Retinal pigment epithelial cell (primary cell): Measurements from ENCODE around the gene COPG2.
"Not testable (repeated sequence)": the region's sequence is repeated elsewhere in the genome, so short reads cannot be mapped to it uniquely, and the experiment has no call there.

Experiments
- DNase-seq: peaks from one replicate; pipeline ENCODE4 v3.0.0-alpha.2; 2010; ENCODE audit warnings: low read depth
- H3K4me3 ChIP-seq: 2 replicates; pipeline ENCODE4 v1.5.1; 2011; ENCODE audit warnings: mild to moderate bottlenecking, low read length, control low read depth, moderate library complexity
- CTCF ChIP-seq: conservative IDR thresholded peaks from 2 replicates; pipeline ENCODE4 v1.5.1; 2011; ENCODE audit warnings: low read depth, low read length, control low read depth, inconsistent platforms

Gene COPG2

GRCh38 chr7:130700760-130701159 is 32.2 kb upstream of the COPG2 start:
- DNase-seq: no peak
- no peak overlapping the region for H3K4me3 ChIP-seq
- TF ChIP-seq CTCF: no peak

DNA sequence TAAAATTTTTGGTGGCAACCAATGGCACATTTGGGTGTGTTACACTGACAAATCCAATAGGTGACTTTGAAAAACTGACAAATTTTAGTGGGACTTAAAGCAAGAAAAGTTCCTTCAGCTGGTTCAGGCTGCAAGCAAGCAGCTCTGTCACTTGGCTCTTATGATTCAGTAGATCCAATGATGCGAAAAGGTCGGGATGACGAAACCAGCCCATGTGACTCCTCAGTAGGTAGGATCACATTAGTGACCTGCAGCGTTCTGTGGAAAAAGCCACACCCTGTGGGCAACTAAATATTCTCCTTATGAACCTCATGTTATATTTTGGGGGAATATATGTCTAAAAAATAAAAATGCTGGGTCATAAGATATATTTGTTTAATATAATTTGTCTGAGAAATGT is 31.1 kb upstream of the COPG2 start:
- no peak for DNase-seq
- TF ChIP-seq CTCF: no peak
- H3K4me3 ChIP-seq: no peak overlapping the region

- TF ChIP-seq CTCF: no peak
- no peak overlapping the region for H3K4me3 ChIP-seq
- no peak for DNase-seq
These were observed 29.3 kb upstream of the COPG2 start for GRCh38 chr7:130697820-130698219.

GRCh38 chr7:130695840-130696239 is 27.3 kb upstream of the COPG2 start:
- no peak overlapping the region for H3K4me3 ChIP-seq
- DNase-seq: no peak
- peak; percentile 65 for TF ChIP-seq CTCF

DNA sequence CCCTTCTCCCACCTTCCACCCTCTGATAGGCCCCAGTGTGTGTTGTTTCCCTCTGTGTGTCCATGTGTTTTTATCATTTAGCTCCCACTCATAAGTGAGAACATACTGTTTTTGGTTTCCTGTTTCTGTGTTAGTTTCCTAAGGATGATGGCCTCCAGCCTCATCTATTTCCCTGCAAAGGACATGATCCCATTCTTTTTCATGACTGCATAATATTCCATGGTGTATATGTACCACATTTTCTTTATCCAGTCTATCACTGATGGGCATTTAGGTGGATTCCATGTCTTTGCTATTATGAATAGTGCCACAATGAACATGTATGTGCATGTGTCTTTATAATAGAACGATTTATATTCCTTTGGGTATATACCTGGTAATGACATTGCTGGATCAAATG is 23.8 kb upstream of the COPG2 start:
- not testable (repeated sequence) for H3K4me3 ChIP-seq, DNase-seq

- TF ChIP-seq CTCF: no peak
- no peak for DNase-seq
These were observed 21.1 kb upstream of the COPG2 start for GRCh38 chr7:130689683-130690082.

GRCh38 chr7:130683026-130683425 is 14.5 kb upstream of the COPG2 start:
- no peak for TF ChIP-seq CTCF
- no peak for DNase-seq
- no peak overlapping the region for H3K4me3 ChIP-seq

More at GRCh38 chr7:130689683-130690082, 21.1 kb upstream of the COPG2 start:
- no peak overlapping the region for H3K4me3 ChIP-seq

GRCh38 chr7:130674456-130674855 is 5.9 kb upstream of the COPG2 start:
- H3K4me3 ChIP-seq: no peak overlapping the region
- no peak for DNase-seq
- no peak for TF ChIP-seq CTCF
